HEK293 (cell line): ENCODE data around the gene CRABP2.

Experiments used
- CTCF ChIA-PET: fragments of 350-600 bp; formaldehyde crosslinking; extraction: SDS; loops from one replicate; lab custom pipeline; 2021; ENCODE audit warnings: antibody characterized with exemption; lab: Yijun Ruan, JAX
- POLR2A ChIA-PET: fragments of 300-600 bp; formaldehyde crosslinking; extraction: SDS; loops from one replicate; lab custom pipeline; 2020; ENCODE audit warnings: antibody characterized with exemption, inconsistent platforms; lab: Yijun Ruan, JAX
- H3K27ac ChIP-seq: fragments of 200-500 bp; sonication (Bioruptor generic); 2 replicates; pipeline ENCODE4 v1.5.1; 2014; ENCODE audit warnings: low read depth, low read length, control low read depth, inconsistent platforms; ENCODE audit errors: extremely low read depth
- H3K36me3 ChIP-seq, 2 experiments: fragments of 200-500 bp in 1 of 2; sonication (Bioruptor generic) in 1 of 2; 1 replicate in 1 of 2; 2 replicates in 1 of 2; pipeline ENCODE4 v1.5.1; 2014 to 2017; ENCODE audit warnings: inconsistent platforms in 2 of 2, low read length in 2 of 2; ENCODE audit not compliant: control insufficient read depth in 2 of 2, insufficient read depth in 1 of 2
- H3K4me1 ChIP-seq: fragments of 200-500 bp; sonication (Bioruptor generic); 2 replicates; pipeline ENCODE4 v1.5.1; 2014; ENCODE audit warnings: mild to moderate bottlenecking, low read length, inconsistent platforms; ENCODE audit not compliant: control insufficient read depth, insufficient read depth
- H3K4me3 ChIP-seq: 2 replicates; pipeline ENCODE4 v1.5.1; 2011; ENCODE audit warnings: low read depth, mild to moderate bottlenecking, control low read depth, low read length, moderate library complexity
- H3K9me3 ChIP-seq: fragments of 200-500 bp; sonication (Bioruptor generic); 2 replicates; pipeline ENCODE4 v1.5.1; 2014; ENCODE audit warnings: low read depth, low read length, inconsistent platforms; ENCODE audit not compliant: control insufficient read depth, insufficient read depth
- IKZF3 ChIP-seq: fragments of 450-650 bp; IDR thresholded peaks from 2 replicates; pipeline ENCODE4 v1.5.0; 2018; ENCODE audit warnings: missing biosample characterization, mild to moderate bottlenecking, missing genetic modification characterization, moderate library complexity
- KLF8 ChIP-seq: fragments of 450-650 bp; formaldehyde crosslinking; IDR thresholded peaks from 2 replicates; pipeline ENCODE4 v1.5.1; 2016; ENCODE audit warnings: missing biosample characterization, missing genetic modification characterization
- TCF7L2 ChIP-seq: IDR thresholded peaks from 2 replicates; pipeline ENCODE4 v1.6.1; 2011; ENCODE audit warnings: low read depth, mild to moderate bottlenecking, inconsistent platforms, low read length, moderate library complexity, borderline replicate concordance
- ZBTB48 ChIP-seq: fragments of 450-650 bp; formaldehyde crosslinking; IDR thresholded peaks from 2 replicates; pipeline ENCODE4 v1.5.1; 2016; ENCODE audit warnings: missing biosample characterization, missing genetic modification characterization
- ZNF585B ChIP-seq: fragments of 450-650 bp; formaldehyde crosslinking; IDR thresholded peaks from 2 replicates; pipeline ENCODE4 v1.5.1; 2016; ENCODE audit warnings: missing biosample characterization, missing genetic modification characterization
- ZNF670 ChIP-seq: fragments of 450-650 bp; formaldehyde crosslinking; IDR thresholded peaks from 2 replicates; pipeline ENCODE4 v1.5.1; 2016; ENCODE audit warnings: missing biosample characterization, missing genetic modification characterization, low read depth
- ZNF76 ChIP-seq: fragments of 450-650 bp; formaldehyde crosslinking; IDR thresholded peaks from 2 replicates; pipeline ENCODE4; 2016; ENCODE audit warnings: low read depth, missing biosample characterization, missing genetic modification characterization, borderline replicate concordance
- TF ChIP-seq, protein P1 (sequence below): fragments of 450-650 bp; formaldehyde crosslinking; IDR thresholded peaks from 2 replicates; pipeline ENCODE4; 2016; ENCODE audit warnings: missing biosample characterization, missing genetic modification characterization
- TF ChIP-seq, protein P2 (sequence below): fragments of 450-650 bp; formaldehyde crosslinking; conservative IDR thresholded peaks from 2 replicates; pipeline ENCODE4 v1.5.1; 2016; ENCODE audit warnings: low read depth, missing biosample characterization, missing genetic modification characterization
- TF ChIP-seq, protein P3 (sequence below): fragments of 450-650 bp; formaldehyde crosslinking; IDR thresholded peaks from 2 replicates; pipeline ENCODE4 v1.5.1; 2016; ENCODE audit warnings: missing biosample characterization, missing genetic modification characterization
- TF ChIP-seq, protein P4 (sequence below): fragments of 450-650 bp; formaldehyde crosslinking; IDR thresholded peaks from 2 replicates; pipeline ENCODE4 v1.5.1; 2016; ENCODE audit warnings: missing biosample characterization, missing genetic modification characterization
- TF ChIP-seq, protein P5 (sequence below): fragments of 450-650 bp; formaldehyde crosslinking; IDR thresholded peaks from 2 replicates; pipeline ENCODE4 v1.5.1; 2016; ENCODE audit warnings: missing biosample characterization, missing genetic modification characterization

The CRABP2 gene

DNA sequence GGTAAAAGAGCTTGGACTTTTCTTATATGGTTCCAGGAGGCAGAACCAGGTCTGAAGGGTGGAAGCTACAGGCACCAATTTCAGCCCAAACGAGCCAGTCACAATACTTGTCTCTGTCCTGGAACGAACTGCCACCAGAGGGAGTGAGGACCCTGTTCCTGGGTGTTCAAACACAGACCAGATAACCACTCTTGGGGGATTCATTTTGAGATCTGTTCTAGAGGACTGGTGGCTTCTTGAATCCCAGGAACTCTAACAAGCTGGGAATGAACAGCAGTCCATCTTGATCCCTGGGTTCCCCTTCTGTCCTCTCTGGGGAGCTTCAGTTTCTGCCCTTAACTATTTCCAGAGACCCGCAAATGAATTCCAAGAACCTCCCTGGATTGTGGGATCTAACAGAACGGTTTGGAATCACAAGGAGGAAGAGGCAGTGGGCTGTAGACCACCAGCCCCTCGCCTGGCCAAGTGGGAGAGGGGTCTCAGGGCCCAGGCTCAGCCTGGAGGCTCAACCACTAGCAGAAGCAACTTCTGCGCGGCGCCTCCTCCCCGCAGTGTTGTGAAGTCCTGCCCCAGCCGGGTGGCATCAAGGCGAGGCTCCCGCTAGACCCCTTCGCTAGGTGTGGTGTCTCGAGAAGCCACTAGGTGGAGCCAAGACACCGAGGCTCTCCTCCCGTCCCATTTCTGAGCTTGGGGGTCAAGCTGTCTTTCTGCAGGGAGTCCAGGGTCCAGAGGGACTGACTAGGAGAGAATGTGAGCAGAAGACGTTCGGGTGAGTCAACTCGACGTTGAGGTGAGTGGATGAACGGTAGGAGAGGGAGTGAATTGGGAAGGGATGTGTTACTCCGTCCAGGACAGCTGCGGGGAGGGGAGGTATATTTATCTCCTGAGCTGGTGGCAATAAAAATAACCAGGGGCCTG lies 16.1 kb downstream of the CRABP2 start (continued):
- TF ChIP-seq ZNF76 (tag by site-specific recombination) = no peak
- peak; percentile 38 for TF ChIP-seq IKZF3 (tag by site-specific recombination)
- TF ChIP-seq ZNF670 (tag by site-specific recombination) = no peak
- TF ChIP-seq, protein P1, sequence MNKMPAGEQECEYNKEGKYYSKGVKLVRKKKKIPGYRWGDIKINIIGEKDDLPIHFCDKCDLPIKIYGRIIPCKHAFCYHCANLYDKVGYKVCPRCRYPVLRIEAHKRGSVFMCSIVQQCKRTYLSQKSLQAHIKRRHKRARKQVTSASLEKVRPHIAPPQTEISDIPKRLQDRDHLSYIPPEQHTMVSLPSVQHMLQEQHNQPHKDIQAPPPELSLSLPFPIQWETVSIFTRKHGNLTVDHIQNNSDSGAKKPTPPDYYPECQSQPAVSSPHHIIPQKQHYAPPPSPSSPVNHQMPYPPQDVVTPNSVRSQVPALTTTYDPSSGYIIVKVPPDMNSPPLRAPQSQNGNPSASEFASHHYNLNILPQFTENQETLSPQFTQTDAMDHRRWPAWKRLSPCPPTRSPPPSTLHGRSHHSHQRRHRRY (tag by site-specific recombination) = no peak

DNA sequence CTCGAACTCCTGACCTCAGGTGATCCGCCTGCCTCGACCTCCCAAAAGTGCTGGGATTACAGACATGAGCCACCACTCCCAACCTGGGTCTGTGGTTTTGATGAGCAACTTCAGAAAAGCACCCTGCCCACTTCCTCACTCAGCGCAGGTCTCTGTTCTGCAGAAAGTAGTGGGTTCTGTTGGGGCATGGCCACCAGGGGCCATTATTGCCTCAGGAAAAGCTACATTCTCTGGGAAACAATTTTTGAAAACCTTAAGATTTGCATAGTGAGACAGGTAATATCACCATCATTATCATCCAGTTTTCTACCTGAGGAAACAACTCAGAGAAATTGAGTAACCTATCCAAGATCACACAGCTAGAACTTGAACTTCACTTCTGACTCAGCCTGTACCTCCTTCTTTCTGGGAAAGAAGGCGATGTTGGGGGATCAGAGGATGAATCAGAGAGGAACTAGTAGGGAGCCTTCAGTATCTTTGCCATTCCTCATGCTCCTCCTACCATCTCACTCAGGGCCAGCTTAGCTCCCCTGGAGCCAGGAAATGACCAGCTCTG lies 21.1 kb downstream of the CRABP2 start:
- no peak overlapping the region for H3K27ac ChIP-seq
- H3K4me3 ChIP-seq = no peak overlapping the region
- ChIA-PET CTCF (interaction anchor here (1.1 to 21.1 kb wide), 7 partner anchors 22 to 245 kb away, joined by 4 to 579 read pairs (median 235); partner anchors contain the start of genes CRABP2, ISG20L2 and METTL25B), POLR2A (no interaction called here)
- H3K9me3 ChIP-seq = no peaks in the 10 kb centered on the region
- H3K36me3 ChIP-seq = no peaks in the 10 kb centered on the region
- TF ChIP-seq ZBTB48 (tag by site-specific recombination) (no peak), TCF7L2 (no peak), ZNF585B (tag by site-specific recombination) (no peak)
- TF ChIP-seq, protein P2, sequence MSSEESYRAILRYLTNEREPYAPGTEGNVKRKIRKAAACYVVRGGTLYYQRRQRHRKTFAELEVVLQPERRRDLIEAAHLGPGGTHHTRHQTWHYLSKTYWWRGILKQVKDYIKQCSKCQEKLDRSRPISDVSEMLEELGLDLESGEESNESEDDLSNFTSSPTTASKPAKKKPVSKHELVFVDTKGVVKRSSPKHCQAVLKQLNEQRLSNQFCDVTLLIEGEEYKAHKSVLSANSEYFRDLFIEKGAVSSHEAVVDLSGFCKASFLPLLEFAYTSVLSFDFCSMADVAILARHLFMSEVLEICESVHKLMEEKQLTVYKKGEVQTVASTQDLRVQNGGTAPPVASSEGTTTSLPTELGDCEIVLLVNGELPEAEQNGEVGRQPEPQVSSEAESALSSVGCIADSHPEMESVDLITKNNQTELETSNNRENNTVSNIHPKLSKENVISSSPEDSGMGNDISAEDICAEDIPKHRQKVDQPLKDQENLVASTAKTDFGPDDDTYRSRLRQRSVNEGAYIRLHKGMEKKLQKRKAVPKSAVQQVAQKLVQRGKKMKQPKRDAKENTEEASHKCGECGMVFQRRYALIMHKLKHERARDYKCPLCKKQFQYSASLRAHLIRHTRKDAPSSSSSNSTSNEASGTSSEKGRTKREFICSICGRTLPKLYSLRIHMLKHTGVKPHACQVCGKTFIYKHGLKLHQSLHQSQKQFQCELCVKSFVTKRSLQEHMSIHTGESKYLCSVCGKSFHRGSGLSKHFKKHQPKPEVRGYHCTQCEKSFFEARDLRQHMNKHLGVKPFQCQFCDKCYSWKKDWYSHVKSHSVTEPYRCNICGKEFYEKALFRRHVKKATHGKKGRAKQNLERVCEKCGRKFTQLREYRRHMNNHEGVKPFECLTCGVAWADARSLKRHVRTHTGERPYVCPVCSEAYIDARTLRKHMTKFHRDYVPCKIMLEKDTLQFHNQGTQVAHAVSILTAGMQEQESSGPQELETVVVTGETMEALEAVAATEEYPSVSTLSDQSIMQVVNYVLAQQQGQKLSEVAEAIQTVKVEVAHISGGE (tag by site-specific recombination) = no peak
- TF ChIP-seq, protein P3, sequence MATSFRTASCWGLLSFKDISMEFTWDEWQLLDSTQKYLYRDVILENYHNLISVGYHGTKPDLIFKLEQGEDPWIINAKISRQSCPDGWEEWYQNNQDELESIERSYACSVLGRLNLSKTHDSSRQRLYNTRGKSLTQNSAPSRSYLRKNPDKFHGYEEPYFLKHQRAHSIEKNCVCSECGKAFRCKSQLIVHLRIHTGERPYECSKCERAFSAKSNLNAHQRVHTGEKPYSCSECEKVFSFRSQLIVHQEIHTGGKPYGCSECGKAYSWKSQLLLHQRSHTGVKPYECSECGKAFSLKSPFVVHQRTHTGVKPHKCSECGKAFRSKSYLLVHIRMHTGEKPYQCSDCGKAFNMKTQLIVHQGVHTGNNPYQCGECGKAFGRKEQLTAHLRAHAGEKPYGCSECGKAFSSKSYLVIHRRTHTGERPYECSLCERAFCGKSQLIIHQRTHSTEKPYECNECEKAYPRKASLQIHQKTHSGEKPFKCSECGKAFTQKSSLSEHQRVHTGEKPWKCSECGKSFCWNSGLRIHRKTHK (tag by site-specific recombination) = no peak
- TF ChIP-seq, protein P4, sequence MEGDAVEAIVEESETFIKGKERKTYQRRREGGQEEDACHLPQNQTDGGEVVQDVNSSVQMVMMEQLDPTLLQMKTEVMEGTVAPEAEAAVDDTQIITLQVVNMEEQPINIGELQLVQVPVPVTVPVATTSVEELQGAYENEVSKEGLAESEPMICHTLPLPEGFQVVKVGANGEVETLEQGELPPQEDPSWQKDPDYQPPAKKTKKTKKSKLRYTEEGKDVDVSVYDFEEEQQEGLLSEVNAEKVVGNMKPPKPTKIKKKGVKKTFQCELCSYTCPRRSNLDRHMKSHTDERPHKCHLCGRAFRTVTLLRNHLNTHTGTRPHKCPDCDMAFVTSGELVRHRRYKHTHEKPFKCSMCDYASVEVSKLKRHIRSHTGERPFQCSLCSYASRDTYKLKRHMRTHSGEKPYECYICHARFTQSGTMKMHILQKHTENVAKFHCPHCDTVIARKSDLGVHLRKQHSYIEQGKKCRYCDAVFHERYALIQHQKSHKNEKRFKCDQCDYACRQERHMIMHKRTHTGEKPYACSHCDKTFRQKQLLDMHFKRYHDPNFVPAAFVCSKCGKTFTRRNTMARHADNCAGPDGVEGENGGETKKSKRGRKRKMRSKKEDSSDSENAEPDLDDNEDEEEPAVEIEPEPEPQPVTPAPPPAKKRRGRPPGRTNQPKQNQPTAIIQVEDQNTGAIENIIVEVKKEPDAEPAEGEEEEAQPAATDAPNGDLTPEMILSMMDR (tag by site-specific recombination) = 0 out of 2 replicates have a peak, but pooled peaks have one; percentile 10
- no peaks in the 10 kb centered on the region for H3K4me1 ChIP-seq

DNA sequence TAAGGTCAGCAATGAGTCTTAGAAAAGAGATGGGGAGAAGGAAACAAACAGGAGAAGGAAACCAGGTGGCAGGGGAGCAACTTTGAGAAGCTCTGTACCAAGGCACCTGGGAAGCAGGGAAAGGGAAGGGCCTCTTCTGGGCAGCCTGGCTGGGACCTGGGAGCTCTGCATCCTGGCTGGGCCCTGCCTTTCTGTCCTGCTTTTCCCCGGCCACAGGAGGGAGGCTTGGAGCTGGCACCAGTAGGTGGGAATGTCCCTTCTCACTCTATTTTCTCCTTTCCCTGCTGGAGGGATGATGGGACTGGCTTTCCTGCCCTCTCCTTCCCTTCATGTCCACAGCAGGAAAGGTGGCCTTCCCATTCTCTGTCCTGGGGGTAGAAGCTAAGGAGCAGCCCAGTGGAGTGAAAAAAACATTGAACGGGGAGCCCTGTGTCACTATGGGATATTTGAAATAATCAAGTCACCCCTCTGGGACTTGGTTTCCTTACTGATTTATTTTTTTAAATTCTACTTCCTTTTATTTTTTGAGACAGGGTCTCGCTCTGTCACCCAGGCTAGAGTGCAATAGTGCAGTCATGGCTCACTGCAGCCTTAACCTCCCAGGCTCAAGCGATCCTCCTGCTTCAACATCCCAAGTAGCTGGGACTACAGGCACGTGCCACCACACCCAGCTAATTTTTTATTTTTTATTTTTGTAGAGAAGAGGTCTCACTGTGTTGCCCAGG lies 23.1 kb downstream of the CRABP2 start:
- no peaks in the 10 kb centered on the region for H3K4me1 ChIP-seq
- TF ChIP-seq, protein P4 (tag by site-specific recombination) = peak; percentile 50; the same call in 1 of the 2 replicates
- TF ChIP-seq, protein P5, sequence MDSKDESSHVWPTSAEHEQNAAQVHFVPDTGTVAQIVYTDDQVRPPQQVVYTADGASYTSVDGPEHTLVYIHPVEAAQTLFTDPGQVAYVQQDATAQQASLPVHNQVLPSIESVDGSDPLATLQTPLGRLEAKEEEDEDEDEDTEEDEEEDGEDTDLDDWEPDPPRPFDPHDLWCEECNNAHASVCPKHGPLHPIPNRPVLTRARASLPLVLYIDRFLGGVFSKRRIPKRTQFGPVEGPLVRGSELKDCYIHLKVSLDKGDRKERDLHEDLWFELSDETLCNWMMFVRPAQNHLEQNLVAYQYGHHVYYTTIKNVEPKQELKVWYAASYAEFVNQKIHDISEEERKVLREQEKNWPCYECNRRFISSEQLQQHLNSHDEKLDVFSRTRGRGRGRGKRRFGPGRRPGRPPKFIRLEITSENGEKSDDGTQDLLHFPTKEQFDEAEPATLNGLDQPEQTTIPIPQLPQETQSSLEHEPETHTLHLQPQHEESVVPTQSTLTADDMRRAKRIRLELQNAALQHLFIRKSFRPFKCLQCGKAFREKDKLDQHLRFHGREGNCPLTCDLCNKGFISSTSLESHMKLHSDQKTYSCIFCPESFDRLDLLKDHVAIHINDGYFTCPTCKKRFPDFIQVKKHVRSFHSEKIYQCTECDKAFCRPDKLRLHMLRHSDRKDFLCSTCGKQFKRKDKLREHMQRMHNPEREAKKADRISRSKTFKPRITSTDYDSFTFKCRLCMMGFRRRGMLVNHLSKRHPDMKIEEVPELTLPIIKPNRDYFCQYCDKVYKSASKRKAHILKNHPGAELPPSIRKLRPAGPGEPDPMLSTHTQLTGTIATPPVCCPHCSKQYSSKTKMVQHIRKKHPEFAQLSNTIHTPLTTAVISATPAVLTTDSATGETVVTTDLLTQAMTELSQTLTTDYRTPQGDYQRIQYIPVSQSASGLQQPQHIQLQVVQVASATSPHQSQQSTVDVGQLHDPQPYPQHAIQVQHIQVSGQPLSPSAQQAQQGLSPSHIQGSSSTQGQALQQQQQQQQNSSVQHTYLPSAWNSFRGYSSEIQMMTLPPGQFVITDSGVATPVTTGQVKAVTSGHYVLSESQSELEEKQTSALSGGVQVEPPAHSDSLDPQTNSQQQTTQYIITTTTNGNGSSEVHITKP = peak; percentile 67
- TF ChIP-seq KLF8 (tag by site-specific recombination) = no peak

More for the DNA sequence above, 23.1 kb downstream of the CRABP2 start:
- Histone ChIP-seq H3K27ac (no peak overlapping the region), H3K9me3 (no peaks in the 10 kb centered on the region), H3K4me3 (no peak overlapping the region), H3K36me3 (no peaks in the 10 kb centered on the region)
- CTCF ChIA-PET = interaction anchor here (0.7 to 21.1 kb wide), 11 partner anchors 8 to 246 kb away, joined by 3 to 579 read pairs (median 10); partner anchors contain the start of genes CRABP2, HAPLN2, ISG20L2 and METTL25B
- POLR2A ChIA-PET = interaction anchor here (0.5 to 1.3 kb wide), 3 partner anchors 43 to 353 kb away, joined by 3 to 4 read pairs (median 3); partner anchors contain the start of genes ISG20L2 and METTL25B
